Measurements from ENCODE around the gene ASCL5.

The ASCL5 gene

GRCh38 chr1:201147396-201148015 lies 20.5 kb upstream of the ASCL5 start:
- TF ChIP-seq CTCF (conservative IDR thresholded peaks at IDR 0.05) (no peak), ZFX (IDR thresholded peaks at IDR 0.05) (no peak)
- no peak overlapping the region for H3K27ac ChIP-seq

DNA sequence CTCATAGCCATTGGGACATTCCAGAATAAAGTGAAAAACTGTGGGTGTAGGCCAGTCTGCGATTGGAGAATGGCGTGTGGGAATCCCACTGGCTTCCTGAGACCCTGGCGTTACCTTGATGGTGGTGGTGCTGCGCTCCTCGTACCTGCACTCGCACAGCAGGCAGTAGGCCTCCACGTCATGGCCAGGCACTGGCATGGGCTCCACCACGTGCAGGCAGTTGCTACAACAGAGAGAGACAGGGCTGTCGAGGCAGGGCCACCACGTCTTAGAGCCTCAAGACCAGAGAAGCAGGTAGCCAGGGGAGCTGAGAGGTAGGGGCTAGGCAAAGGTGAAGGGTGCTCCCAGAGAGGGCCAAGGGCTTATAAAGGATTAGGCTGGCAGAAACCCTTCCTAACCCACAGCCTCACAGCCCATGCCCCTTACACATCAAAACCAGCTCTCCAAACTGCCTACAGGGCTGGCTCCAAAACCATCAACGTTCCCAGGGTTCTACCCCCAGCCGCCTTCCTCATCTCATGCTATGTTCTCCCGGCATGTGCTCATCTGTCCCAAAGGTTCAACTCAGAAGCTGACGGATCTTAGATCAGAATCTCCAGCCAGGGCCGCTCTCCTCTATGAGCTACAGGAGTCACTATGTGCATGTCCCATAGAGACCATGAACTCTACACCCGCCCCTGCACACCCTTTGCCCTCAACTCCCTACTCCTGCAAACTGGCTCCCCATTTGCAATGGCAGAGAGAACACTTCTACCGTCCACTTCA lies 19.8 kb upstream of the ASCL5 start:
- H3K27ac ChIP-seq, result no peak overlapping the region
- TF ChIP-seq CTCF (conservative IDR thresholded peaks at IDR 0.05), result no peak
- TF ChIP-seq ZFX (IDR thresholded peaks at IDR 0.05), result no peak

DNA sequence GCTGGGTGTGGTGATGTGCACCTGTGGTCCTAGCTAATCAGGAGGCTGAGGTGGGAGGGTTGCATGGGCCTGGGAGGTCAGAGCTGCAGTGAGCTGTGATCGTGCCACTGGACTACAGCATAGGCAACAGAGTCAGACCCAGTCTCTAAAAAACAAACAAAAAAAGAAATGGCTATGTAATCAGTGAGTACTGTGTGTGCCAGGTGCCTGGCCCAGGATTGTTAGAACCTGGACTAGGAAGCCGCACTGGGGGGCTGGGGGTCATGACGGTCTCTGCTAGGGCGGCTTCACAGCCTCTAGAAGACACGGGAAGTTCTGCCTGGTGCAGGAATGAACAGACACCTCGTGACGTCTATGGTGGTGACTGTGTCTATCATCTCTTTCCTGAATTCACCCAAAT lies 18.8 kb upstream of the ASCL5 start:
- no peak for TF ChIP-seq CTCF (conservative IDR thresholded peaks at IDR 0.05)
- TF ChIP-seq ZFX (IDR thresholded peaks at IDR 0.05), result no peak
- no peak overlapping the region for H3K27ac ChIP-seq

- TF ChIP-seq CTCF (conservative IDR thresholded peaks at IDR 0.05), result no peak
- no peak for TF ChIP-seq ZFX (IDR thresholded peaks at IDR 0.05)
- no peak overlapping the region for H3K27ac ChIP-seq
These were observed 18.1 kb upstream of the ASCL5 start for GRCh38 chr1:201145132-201145531.

DNA sequence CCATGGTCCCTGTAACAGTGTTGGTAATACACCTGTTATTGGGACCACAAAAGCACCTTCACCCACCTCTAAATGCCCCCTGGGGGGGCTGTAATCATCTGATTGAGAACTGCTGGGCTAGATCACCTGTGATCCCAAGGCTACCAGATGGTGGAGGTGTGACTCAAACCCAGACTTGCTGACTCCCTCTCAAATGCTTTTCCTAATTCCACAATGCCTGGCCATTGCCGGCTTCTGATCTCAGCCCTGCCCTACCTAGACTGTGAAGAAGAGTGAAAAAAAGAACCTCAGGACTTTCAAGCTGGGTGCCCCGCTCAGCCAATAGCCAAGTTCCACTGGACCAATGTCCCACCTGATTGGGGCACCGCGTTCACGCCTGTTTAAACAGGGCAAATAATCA lies 17.7 kb upstream of the ASCL5 start:
- TF ChIP-seq ZFX (IDR thresholded peaks at IDR 0.05) (no peak), CTCF (conservative IDR thresholded peaks at IDR 0.05) (no peak)
- no peak overlapping the region for H3K27ac ChIP-seq

GRCh38 chr1:201143726-201144635 lies 17.0 kb upstream of the ASCL5 start:
- TF ChIP-seq CTCF (conservative IDR thresholded peaks at IDR 0.05) (no peak), ZFX (IDR thresholded peaks at IDR 0.05) (no peak)
- H3K27ac ChIP-seq, result no peak overlapping the region

Data from C4-2B (cell line).